A673 (cell line): Measurements from ENCODE around the gene CAMSAP1.

ENCODE experiments used
- EZH2 ChIP-seq: fragments of 200-600 bp; sonication (generic); IDR thresholded peaks from 2 replicates; pipeline ENCODE4 v1.6.1; 2017; ENCODE audit warnings: borderline replicate concordance, low read depth, mild to moderate bottlenecking, mixed read lengths, antibody characterized with exemption, low read length; ENCODE audit not compliant: poor library complexity, severe bottlenecking
- TF ChIP-seq, protein P1 (sequence below): fragments of 300-800, 200-600 bp; sonication (generic); conservative IDR thresholded peaks from 2 replicates; pipeline ENCODE4 v1.5.1; 2017; ENCODE audit warnings: low read depth, mild to moderate bottlenecking, antibody characterized with exemption, low read length, moderate library complexity, mixed read lengths

DNA sequence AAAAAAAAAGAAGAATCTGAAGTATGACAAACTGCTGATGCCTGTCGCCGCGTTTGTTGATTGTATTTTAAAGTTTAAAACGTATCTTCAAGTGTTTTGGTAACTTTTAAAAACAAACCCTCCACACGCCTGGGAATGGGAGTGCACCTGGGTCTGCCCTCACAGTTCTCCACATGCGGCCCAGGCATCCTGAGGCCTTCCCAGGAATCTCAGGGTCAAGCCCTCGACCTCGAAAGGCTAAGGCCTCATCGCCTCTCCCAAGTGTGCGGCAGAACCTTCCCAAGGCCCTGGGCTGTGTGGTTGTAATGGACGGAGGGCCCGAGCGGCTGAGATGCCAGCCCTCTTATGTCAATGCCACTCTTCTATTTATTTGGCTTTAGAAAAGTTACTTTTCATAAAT is 94.4 kb downstream of the CAMSAP1 start:
- TF ChIP-seq, protein P1, sequence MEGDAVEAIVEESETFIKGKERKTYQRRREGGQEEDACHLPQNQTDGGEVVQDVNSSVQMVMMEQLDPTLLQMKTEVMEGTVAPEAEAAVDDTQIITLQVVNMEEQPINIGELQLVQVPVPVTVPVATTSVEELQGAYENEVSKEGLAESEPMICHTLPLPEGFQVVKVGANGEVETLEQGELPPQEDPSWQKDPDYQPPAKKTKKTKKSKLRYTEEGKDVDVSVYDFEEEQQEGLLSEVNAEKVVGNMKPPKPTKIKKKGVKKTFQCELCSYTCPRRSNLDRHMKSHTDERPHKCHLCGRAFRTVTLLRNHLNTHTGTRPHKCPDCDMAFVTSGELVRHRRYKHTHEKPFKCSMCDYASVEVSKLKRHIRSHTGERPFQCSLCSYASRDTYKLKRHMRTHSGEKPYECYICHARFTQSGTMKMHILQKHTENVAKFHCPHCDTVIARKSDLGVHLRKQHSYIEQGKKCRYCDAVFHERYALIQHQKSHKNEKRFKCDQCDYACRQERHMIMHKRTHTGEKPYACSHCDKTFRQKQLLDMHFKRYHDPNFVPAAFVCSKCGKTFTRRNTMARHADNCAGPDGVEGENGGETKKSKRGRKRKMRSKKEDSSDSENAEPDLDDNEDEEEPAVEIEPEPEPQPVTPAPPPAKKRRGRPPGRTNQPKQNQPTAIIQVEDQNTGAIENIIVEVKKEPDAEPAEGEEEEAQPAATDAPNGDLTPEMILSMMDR: no peak
- TF ChIP-seq EZH2: no peak
